GM21528 (cell line): ENCODE data around the gene OOSP3.
"Not testable (repeated sequence)": the region's sequence is repeated elsewhere in the genome, so short reads cannot be mapped to it uniquely, and the experiment has no call there.

Experiments used
- ATAC-seq: cut with Tn5 transposase; IDR thresholded peaks from one replicate; pipeline ENCODE4 v1.9.1; 2021; ENCODE audit warnings: mild to moderate bottlenecking, moderate library complexity; ENCODE audit not compliant: unreplicated experiment, low FRiP score

OOSP3 gene

GRCh38 chr11:59878575-59878974 is at the start of gene OOSP3:
OOSP3 (plus strand) TSS chr11:59878782; CDS start chr11:59878809, 27 bp downstream.
- ATAC-seq: no peak

GRCh38 chr11:59829358-59829757 is 49.2 kb upstream of the OOSP3 start:
- ATAC-seq: no peak

- ATAC-seq: no peak
Observed at GRCh38 chr11:59833602-59834001, 45.0 kb upstream of the OOSP3 start.

- no peak for ATAC-seq
Observed at GRCh38 chr11:59839615-59840014, 39.0 kb upstream of the OOSP3 start.

- no peak for ATAC-seq
Observed at GRCh38 chr11:59841514-59841913, 37.1 kb upstream of the OOSP3 start.

- no peak for ATAC-seq
Observed at GRCh38 chr11:59842316-59842715, 36.3 kb upstream of the OOSP3 start.

GRCh38 chr11:59845399-59845798 is 33.2 kb upstream of the OOSP3 start, which contains the start of gene CBLIF:
CBLIF (minus strand) TSS chr11:59845499; CDS start chr11:59845453, 46 bp downstream.
- no peak for ATAC-seq

GRCh38 chr11:59846556-59846955 is 32.0 kb upstream of the OOSP3 start:
- no peak for ATAC-seq

GRCh38 chr11:59847626-59848025 is 31.0 kb upstream of the OOSP3 start:
- ATAC-seq: no peak

- not testable (repeated sequence) for ATAC-seq
Observed at GRCh38 chr11:59848439-59848838, 30.1 kb upstream of the OOSP3 start.

- no peak for ATAC-seq
Observed at GRCh38 chr11:59849129-59849528, 29.5 kb upstream of the OOSP3 start.

- ATAC-seq: not testable (repeated sequence)
Observed at GRCh38 chr11:59849551-59849950, 29.0 kb upstream of the OOSP3 start.

GRCh38 chr11:59851416-59851815 is 27.2 kb upstream of the OOSP3 start:
- not testable (repeated sequence) for ATAC-seq

GRCh38 chr11:59854871-59855270 is 23.7 kb upstream of the OOSP3 start:
- no peak for ATAC-seq

- ATAC-seq: no peak
Observed at GRCh38 chr11:59857439-59858434, 20.8 kb upstream of the OOSP3 start.

GRCh38 chr11:59859673-59860072 is 18.9 kb upstream of the OOSP3 start:
- ATAC-seq: no peak

- ATAC-seq: no peak
Observed at GRCh38 chr11:59862252-59862651, 16.3 kb upstream of the OOSP3 start.

- ATAC-seq: no peak
Observed at GRCh38 chr11:59865031-59865430, 13.6 kb upstream of the OOSP3 start.

GRCh38 chr11:59866397-59866796 is 12.2 kb upstream of the OOSP3 start, which contains the start of gene TCN1:
TCN1 (minus strand) TSS chr11:59866487; CDS start chr11:59866470, 17 bp downstream.
- no peak for ATAC-seq

- ATAC-seq: no peak
Observed at GRCh38 chr11:59866836-59867235, 11.7 kb upstream of the OOSP3 start.

- no peak for ATAC-seq
Observed at GRCh38 chr11:59867946-59868345, 10.6 kb upstream of the OOSP3 start.

- no peak for ATAC-seq
Observed at GRCh38 chr11:59872076-59872475, 6.5 kb upstream of the OOSP3 start.
